HG03060 (cell line): Measurements from ENCODE around the gene SLC4A1.

ENCODE experiments used
- ATAC-seq: cut with Tn5 transposase; IDR thresholded peaks from one replicate; pipeline ENCODE4 v1.9.1; 2021; ENCODE audit warnings: low read depth, moderate number of reproducible peaks; ENCODE audit not compliant: unreplicated experiment

SLC4A1 gene

DNA sequence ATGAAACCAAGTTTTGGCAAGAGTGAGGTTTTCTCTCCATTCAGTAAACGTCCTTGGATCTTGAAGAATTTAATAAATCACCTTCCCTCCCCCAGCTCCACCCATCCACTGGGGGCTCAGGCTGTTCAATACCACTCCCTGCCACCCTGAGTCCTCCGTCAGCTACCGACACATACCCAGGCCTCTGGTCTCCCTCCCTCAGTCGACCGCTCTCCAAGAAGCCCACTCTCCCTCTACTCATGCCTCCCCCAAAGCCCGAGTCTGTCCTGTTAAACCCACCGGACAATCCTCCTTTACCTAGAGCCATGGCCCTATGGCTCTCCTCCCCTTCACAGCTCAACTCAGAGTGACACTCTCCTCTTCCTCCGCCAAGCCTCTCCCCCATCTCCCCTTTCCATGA is 19.7 kb upstream of the SLC4A1 start:
- no peak for ATAC-seq

DNA sequence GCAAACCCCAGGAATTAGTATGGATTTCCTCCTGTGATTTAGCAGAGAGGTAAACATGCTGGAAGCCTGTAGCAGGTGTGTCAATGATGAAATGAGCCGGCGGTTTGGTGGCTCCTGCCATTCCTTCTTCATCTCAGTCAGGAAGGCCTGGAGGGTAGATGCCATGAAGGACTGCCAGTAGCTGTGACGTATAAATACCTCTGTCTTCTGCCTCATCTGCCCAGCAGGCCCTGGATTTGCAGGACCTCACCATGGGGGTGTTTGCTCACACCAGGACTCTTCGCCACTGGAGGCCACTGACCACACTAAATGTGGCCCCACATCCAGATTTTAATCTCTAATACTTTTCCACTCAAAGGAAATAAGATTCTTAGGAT is 16.1 kb upstream of the SLC4A1 start:
- no peak for ATAC-seq

DNA sequence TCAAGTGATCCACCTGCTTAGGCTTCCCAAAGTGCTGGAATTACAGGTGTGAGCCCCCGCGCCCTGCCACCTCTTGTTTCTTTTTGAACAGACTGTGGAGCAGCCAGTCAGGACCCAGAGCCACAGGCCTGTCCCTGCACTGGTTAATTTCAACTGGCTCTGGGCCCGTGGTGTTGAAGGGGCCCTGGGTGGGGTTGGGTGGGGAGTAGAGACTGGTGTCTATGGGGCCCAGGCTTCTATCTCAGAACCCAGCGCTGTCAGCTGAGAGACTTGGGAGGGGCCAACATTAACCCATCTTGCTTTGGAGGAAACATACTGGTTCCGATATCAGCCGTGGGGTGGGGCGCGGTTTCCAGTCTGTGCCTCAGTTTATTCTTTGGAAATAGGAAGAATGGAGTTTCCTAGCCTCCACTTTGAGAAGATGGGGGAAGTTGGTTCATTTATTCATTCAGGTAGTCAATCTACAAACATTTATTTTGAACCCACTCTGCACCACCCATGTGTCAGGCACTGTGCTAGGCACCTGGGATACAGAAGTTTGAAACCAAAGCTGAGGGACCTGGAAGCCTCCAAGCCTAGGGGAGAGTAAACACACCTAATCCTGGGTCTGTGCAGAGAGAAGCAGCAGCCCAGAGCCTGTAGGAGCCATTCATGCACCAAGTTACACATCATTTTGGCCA is 15.5 kb upstream of the SLC4A1 start:
- ATAC-seq = no peak

DNA sequence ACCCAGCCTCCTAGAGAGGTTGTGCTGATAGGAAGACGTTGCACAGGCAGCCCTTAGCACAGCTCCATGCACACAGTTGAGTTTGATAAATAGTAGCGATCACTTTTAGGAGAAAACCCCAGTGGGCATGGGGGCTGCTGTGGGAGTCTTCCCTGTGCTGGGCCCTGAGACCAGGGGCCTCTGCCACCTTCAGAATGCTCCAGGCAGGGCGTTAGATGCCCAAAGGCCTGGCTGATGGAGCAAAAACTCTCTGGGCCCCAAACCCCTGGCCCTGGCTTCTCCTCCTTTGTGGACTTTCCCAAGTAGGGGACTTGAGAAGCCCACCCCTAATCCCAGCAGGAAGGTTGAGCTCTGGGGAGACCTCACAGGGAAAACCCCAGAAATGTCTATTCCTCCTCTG is 14.3 kb upstream of the SLC4A1 start:
- ATAC-seq = no peak

DNA sequence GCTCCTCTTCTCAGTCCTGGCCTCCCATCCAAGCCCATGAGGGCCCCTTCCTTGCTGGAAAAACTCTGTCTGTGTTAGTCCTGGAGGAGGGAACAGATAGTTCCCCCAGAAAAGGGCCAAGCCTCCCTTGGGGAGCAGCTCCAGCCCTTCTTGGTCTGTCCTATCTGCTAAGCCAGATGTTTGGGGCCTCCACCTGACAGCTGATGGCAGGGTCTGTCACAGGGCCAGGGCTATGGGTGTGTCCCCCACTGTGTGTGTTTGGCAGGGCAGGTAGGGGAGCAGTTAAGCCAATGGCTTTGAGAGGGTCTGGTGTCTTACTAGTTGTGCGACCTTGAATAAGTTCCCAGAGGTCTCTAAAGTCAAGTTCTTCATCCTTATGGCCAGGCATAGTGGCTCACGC is 13.6 kb upstream of the SLC4A1 start:
- no peak for ATAC-seq

DNA sequence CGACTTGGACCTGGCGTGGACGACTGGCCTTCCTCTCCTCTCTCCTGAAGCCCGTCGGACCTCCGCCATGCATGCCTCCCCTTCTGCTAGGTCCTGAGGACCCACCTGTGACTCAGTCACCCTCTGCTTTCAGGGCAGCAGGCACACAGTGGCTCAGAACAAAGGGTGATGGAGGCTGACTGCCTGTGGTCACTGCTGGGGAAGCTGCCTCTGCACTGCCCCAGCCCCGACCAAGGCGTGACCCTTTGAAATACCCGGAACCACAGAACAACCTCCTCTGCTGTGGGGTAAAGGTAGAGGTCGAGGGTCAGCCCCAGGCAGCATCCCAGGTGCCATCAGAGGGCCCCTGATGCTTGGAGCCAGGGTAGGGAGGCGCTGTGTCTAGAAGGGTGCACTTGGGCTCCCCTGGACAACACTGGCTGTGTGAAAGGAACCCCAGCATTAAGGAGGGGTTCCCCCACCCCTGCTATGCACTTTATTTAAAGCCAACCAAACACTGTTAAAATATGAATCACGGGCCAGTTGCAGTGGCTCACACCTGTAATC is 12.5 kb upstream of the SLC4A1 start:
- no peak for ATAC-seq

DNA sequence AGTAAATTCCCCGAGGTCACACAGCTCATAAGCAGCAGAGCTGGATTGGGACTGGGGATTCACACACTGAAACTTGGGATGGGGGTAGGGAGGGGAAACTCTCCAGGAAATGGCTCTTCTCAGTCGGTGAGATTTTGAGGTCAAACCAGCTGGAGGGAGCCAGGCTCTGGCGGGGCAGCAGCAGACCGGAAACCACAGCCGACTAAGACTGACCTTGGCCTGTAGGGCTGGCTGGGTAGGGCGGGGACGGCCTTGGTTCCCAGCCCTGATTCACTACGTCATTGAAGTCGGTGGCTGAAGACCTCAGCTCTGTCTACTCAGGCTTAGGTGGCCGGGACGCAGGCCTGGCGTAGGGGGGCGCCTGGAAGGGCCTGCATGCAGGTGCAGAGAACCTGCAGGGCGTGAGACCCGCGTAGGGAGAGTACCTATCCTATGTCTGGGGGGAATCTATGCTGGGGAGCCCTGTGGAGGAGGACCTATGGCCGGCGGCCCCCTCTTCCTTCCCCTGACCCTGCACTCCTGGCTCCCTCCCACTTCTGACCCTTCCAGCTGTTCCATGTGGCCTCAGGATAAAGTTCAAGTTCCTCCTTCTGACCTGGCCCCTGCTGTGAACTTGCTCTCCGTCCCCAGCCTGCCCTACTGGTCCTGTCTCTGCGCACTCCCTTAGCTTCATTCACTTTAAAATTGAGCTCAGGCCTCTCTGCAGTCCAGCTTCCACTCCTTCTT is 11.9 kb upstream of the SLC4A1 start:
- no peak for ATAC-seq

DNA sequence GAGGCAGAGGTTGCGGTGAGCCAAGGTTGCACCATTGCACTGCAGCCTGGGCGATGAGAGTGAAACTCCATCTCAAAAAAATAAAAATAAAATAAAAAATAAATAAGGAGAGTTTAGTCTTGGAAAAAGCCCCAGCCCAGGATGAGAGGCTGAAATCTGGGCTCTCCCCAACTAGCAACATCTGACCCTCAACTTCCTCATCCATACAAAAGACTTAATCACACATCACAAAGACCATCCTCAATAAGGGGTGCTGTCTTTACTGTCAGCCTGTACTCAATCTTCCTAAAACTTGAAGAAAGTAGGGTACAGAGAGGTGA is 11.4 kb upstream of the SLC4A1 start:
- ATAC-seq = no peak

DNA sequence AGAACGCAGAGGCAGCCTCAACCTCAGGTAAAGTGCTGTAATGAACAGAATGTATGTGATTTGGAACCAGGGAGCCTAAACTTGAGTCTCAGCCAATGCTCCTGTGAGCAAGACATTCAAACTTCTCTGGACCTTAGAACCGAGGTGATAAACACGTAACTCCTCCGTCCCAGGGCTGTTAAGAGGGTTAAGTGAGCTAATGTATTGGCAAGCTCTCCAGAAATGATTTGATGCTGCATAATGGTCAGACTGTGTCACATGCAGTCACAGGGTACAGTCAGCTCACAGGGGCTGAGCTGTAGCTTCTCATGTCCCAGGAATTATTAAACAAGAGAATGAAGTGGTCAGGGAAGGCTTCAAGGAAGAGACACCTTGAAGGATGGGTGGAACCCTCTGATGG is 10.0 kb upstream of the SLC4A1 start:
- ATAC-seq = no peak

DNA sequence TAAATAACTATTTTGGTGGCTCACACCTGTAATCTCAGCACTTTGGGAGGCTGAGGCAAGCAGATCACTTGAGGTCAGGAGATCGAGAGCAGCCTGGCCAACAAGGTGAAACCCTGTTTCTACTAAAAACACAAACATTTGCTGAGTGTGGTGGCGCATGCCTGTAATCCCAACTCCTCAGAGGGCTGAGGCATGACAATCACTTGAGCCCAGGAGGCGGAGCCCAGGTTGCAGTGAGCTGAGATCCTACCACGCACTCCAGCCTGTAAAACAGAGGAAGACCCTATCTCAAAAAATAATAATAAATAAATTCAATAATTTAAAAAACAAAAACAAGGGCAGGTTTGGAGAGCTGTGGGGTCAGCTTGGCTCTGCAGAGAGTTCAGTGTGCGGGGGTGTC is 5.7 kb upstream of the SLC4A1 start:
- no peak for ATAC-seq

DNA sequence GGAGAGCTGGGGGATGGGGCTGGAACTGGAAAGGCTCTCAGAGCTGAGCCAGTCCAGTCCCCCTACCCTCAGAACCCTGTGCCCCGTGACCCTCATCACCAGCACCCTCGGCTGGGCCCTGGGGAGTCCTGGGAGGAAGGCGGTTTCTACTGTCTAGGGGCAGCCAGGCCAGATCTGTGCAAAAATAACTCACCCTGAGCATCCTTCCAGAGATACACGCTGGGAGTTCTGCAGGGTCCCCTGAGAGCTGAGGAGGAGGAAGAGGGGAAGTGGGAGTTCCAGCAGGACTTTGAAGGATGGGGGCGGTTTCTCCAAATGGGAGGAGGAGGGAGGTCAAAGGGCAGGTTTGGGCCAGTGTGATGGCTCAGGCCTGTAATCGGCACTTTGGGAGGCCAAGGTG is 5.0 kb upstream of the SLC4A1 start:
- ATAC-seq = no peak

DNA sequence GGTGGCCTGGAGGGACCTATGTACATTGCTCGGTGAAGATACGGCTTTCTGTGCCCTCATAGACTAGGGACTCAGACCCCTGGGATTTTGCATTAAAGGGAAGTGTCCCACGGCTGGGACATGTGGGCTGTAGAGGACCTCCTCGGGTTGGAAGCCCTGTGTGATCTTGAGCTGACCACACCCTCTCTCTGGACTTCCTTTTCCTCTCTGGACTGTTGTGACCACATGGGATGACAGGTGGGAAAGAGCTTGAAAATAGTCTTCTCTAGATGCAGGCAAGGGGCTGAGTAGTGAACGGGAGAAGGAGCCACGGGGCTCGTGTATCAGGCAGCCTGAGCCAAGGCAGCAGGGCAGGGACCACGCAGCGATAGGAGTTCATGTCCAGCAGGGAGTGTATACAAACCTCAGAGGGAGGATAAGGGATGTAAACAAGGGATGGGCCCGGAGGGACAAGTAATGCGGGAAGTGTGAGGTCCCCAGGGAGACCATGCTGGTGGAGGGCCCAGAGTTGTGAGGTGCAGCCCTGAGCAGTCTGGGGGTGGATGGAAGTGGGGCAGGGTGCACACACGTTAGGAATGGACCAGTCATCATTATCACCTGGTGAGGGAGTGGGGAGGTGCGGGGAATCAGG is 4.5 kb upstream of the SLC4A1 start:
- no peak for ATAC-seq

DNA sequence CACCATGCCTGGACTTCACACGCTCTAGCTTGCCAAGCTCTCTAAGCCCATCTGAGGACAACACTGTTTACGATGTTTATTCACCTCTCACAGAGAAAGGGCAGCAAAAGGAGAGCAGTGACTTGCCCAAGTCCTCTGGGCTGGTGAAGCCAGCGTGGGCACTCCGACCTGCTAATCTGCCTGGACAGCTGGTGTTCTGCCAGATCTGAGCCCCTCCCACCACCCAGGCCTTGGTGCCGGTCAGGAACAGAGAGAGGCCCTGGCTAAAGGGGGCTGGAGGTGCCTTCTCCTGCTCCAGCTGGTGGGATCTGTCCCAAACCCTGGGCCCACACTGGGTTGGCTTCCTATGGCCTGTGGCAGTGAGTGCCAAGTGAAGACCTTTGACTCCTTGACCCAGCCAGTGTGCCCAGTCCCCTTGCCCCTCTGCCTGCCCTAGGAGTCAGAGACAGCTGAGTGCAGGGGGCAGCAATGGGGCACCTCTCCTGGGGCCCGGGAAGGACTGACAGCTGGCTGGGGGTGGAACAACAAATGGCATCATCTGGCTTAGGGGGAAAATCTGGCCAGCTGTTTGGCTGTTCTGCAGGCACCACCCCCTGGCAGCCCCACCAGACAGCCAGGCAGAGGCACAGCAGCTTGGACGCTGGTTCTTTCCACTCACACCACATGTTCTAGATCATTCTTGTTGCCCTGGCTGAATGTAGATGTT is 1.8 kb upstream of the SLC4A1 start:
- no peak for ATAC-seq

DNA sequence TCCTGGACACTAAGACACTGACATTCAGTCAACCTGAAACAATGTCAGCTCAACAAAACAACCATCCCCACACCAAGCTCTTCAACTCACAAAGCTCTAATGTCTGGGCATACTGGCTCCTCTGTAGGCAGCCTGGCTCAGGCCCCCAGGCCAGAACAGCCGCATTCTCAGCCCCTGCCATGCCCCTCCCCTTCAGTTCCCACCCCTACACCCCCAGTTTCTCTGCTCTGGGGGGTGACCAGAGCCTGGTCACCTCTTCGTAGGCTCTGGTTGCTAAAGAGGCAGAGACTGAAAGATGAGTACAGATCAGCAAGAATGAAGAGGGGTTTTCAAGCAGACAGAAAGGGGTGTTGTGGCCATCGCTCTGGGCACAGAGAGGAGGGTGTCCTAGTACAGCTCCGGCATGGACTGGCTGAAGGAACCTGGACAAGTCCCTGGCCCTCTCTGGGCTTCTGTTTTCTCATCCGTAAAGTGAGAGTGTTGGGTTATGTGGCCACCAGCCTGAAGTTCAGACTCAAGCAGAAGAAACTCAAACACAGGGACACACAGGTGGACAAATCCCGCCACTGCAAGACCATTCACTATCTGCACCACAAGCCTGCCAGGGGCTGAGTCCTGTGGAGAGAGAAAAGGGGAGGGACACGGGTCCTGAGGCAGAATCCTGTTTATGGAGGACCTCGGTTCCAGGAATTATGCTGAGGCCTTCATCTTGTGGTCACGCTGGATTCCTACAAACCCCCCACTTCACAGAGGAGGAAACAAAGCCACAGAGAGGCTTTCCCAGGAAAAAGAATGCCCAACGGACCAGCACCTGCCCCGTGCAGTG is 987 bp upstream of the SLC4A1 start:
- ATAC-seq = no peak

DNA sequence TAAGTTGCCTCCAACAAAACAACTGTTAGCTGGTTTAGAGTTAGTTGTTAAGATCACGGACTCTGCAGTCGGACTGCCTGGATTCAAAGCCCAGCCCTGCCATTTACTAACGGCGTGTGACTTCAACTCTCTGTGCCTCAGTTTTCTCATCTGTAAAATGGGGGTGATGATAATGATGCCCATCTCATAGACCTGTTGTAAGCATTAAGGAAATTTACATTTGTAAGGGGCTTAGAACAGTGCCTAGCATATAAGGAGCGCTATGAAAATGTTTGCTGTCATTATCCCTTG is 825 bp downstream of the SLC4A1 start:
- ATAC-seq = no peak

DNA sequence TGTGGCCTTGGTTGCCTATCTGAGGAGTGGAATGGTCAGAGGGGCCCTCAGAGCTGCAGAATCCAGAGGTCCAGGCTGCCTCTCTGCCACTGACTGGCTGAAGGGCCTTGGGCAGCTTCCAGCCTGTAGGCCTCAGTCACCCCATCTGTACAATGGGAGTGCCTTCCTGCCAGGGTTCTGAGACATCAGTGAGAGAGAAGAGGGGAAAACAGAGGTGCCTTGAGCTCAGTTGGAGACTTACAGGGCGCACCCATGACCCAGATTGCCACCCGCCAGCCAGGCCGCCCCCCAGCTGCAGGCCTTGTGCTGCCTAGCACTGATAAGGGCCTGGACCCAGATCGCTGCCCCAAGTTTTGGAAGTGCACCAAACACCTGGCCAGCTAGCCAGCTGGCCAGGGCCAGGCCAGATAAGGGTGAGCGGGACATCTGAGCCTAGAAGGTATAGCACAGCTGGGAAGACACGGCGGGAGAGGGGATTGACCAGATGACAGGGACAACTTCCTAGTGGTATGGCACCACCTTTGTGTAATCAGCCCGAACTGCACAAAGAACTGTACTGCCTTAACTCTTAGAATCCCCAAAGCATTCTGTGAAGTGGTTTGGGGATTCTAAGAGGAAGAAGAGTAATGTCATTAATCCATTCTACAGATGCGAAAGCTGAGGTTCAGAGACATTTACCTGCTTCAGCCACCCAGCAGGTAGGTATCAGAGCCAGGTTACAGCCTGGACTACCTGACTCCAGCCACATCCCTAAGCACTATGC is 1.4 kb downstream of the SLC4A1 start:
- no peak for ATAC-seq

DNA sequence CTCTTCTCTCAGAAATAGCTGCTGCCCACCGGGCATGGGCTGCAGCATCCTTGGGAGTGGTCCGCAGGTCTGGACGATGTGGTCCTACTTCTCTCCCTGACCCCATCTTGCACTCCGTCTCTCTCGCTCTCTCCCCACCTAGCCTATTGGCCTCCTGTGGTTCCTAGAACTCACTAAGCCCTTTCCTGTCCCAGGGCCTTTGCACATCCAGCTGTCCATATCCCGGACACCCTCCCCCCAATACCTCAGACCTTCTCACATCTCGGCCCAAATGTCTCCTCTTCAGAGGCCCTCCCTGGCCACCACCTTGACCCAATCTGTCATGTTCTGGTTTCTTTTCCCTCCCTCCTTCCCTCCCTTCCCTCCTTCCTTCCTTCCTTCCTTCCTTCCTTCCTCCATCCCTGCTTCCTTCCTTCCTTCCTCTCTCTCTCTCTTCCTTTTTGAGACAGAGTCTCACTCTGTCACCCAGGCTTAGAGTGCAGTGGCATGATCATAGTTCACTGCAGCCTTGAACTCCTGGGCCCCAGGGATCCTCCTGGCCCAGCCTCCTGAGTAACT is 4.5 kb downstream of the SLC4A1 start:
- no peak for ATAC-seq

DNA sequence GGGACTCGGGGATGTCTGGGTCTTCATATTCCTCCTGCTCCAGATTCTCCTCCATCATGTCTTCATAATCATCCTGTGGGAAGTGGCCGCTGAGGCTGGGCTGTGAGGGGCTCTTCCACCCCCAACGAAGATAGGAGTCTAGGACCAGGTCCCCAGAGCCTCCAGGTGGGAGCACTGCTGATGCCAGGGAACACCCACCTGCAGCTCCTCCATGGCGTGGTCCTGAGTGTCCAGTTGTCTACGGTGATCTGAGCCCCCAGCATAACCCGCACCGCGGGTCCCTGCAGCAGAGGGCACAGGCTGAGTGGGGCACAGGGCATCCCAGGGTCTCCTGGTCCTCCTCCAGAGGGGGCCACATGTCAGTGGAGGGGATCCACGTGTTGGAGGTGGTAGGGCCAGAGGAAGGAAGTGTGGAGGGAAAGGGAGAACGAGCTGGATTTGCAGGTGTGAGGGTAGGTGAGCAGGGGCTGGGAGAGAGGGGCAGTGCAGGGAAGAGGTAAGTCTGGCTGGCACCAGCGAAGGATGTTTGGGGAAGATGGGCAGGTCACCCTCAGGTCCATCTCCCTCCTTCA is 5.2 kb downstream of the SLC4A1 start:
- no peak for ATAC-seq

DNA sequence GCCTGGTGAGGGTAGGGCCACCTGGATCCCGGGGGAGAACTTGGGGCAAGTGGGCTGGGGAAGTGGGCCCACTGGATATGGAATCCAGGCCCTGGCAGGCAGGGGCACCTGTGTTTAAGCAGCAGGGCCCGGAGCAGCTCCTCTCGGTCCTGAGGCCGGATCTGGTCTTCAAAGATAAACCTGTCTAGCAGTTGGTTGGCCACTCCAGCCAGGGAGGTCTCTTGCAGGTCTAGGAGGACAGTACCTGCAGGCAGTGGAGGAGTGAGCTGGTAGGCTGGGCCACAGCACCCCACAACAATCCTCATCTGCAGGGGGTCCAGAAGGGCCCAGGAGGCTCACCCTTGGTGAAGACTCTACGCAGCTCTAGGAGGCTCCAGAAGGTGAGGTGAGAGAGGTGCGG is 7.6 kb downstream of the SLC4A1 start:
- no peak for ATAC-seq
